Keratinocyte (primary cell): Measurements from ENCODE around the gene KCNJ6. TPM values are rescaled to one million over a fixed set of nuclear protein-coding genes. Genes with fewer than 3 reads are reported as not detected.

Source experiments
- DNase-seq: peaks from one replicate; pipeline ENCODE4 v3.0.0-alpha.2; 2011; ENCODE audit warnings: low read depth, missing footprints, low spot score
- FAIRE-seq: peaks from 2 replicates; lab custom pipeline; 2011; peaks lifted over from hg19 to GRCh38; lab: Jason Lieb, UNC
- H2AFZ ChIP-seq: 2 replicates; pipeline ENCODE4 v1.6.0; 2012; ENCODE audit warnings: low read length, control low read depth, inconsistent platforms; ENCODE audit not compliant: control insufficient read depth
- H3K27ac ChIP-seq: 2 replicates; pipeline ENCODE4 v1.5.1; 2011; ENCODE audit warnings: low read length; ENCODE audit not compliant: control insufficient read depth, insufficient read depth
- H3K27me3 ChIP-seq: 3 replicates; pipeline ENCODE4 v1.6.0; 2011; ENCODE audit warnings: low read length; ENCODE audit not compliant: control insufficient read depth, insufficient read depth; ENCODE audit errors: extremely low read depth
- H3K36me3 ChIP-seq, 2 experiments: 2 replicates in 1 of 2; 3 replicates in 1 of 2; pipeline ENCODE4 v1.5.1; 2011; ENCODE audit warnings: low read length in 2 of 2, mild to moderate bottlenecking in 1 of 2; ENCODE audit not compliant: control insufficient read depth in 2 of 2, insufficient read depth in 2 of 2; ENCODE audit errors: extremely low read depth in 1 of 2
- H3K4me1 ChIP-seq: 3 replicates; pipeline ENCODE4 v1.5.1; 2011; ENCODE audit warnings: low read length; ENCODE audit not compliant: control insufficient read depth, insufficient read depth; ENCODE audit errors: extremely low read depth
- H3K4me2 ChIP-seq: 3 replicates; pipeline ENCODE4 v1.6.0; 2011; ENCODE audit warnings: low read depth, low read length; ENCODE audit not compliant: control insufficient read depth, insufficient read depth; ENCODE audit errors: extremely low read depth
- H3K4me3 ChIP-seq, 3 experiments: fragments of 200-600 bp in 1 of 3; sonication (generic) in 1 of 3; 2 replicates in 2 of 3; 3 replicates in 1 of 3; pipeline ENCODE4 v1.5.1; 2011 to 2016; ENCODE audit warnings: low read length in 3 of 3, mild to moderate bottlenecking in 3 of 3, control low read depth in 2 of 3, inconsistent platforms in 1 of 3, low read depth in 1 of 3, mixed read lengths in 1 of 3, mixed run types in 1 of 3, moderate library complexity in 1 of 3; ENCODE audit not compliant: control insufficient read depth in 2 of 3, insufficient read depth in 2 of 3; ENCODE audit errors: extremely low read depth in 1 of 3
- H3K79me2 ChIP-seq: 2 replicates; pipeline ENCODE4 v1.6.0; 2012; ENCODE audit warnings: low read length; ENCODE audit not compliant: control insufficient read depth, insufficient read depth
- H3K9ac ChIP-seq: 3 replicates; pipeline ENCODE4 v1.6.0; 2011; ENCODE audit warnings: low read length; ENCODE audit not compliant: control insufficient read depth, insufficient read depth; ENCODE audit errors: extremely low read depth
- H3K9me1 ChIP-seq: 3 replicates; pipeline ENCODE4 v1.6.0; 2011; ENCODE audit warnings: low read length; ENCODE audit not compliant: control insufficient read depth, insufficient read depth; ENCODE audit errors: extremely low read depth
- H3K9me3 ChIP-seq: 2 replicates; pipeline ENCODE4 v1.5.1; 2012; ENCODE audit warnings: low read depth, low read length; ENCODE audit not compliant: control insufficient read depth
- H4K20me1 ChIP-seq: 3 replicates; pipeline ENCODE4 v1.6.0; 2011; ENCODE audit warnings: low read length; ENCODE audit not compliant: control insufficient read depth, insufficient read depth; ENCODE audit errors: extremely low read depth
- CTCF ChIP-seq, 3 experiments: IDR thresholded peaks in 1 of 3; conservative IDR thresholded peaks in 1 of 3; optimal IDR thresholded peaks in 1 of 3; 2 replicates in 2 of 3; 3 replicates in 1 of 3; pipeline versions ENCODE3 to v1.5.1; 2011; ENCODE audit warnings: low read length in 3 of 3, mild to moderate bottlenecking in 3 of 3, moderate library complexity in 2 of 3, control low read depth in 1 of 3, inconsistent platforms in 1 of 3; ENCODE audit not compliant: insufficient read depth in 2 of 3; ENCODE audit errors: extremely low read depth in 1 of 3
- EZH2 ChIP-seq: IDR thresholded peaks from one replicate; pipeline ENCODE4 v1.6.1; 2012; ENCODE audit warnings: inconsistent platforms, mild to moderate bottlenecking, low read length, moderate library complexity
- dilution Hi-C: fragments of 300-500 bp; cut with MboI; formaldehyde crosslinking; loops from one replicate; pipeline ENCODE4 v1.7.0; 2020; ENCODE audit warnings: low sequenced_read_pairs; ENCODE audit not compliant: extremely low pct_ligation_motif_present
- polyA plus RNA-seq, 5 experiments: library from polyadenylated mRNA; depleted of rRNA in 3 of 5; stranded (reverse) in 3 of 5; stranded (forward) in 1 of 5; unstranded in 1 of 5; fragments of >200 nt; gene quantifications; 1 replicate in 1 of 5; 2 replicates in 3 of 5; 3 replicates in 1 of 5; pipeline versions ENCODE4 v1.2.1 to v1.2.3, GENCODE V29; 2011 to 2012; ENCODE audit warnings: missing spikeins in 2 of 5, low read depth in 1 of 5, low replicate concordance in 1 of 5

Gene KCNJ6
- polyA plus RNA-seq, 1 donor (not counting 4 experiments of a cell fraction or from before 2014, with no cell fraction given) = not detected

GRCh38 chr21:37940691-37941090 lies 24.4 kb upstream of the KCNJ6 start:
- Histone ChIP-seq H3K27ac (no peak overlapping the region), H3K4me2 (no peak overlapping the region), H3K4me3 (no peak overlapping the region), H3K9me3 (no peaks in the 10 kb centered on the region), H4K20me1 (no peaks in the 10 kb centered on the region), H3K79me2 (no peaks in the 10 kb centered on the region), H3K27me3 (no peaks in the 10 kb centered on the region), H3K9me1 (no peaks in the 10 kb centered on the region), H3K9ac (no peak overlapping the region), H3K4me1 (no peaks in the 10 kb centered on the region), H3K36me3 (no peaks in the 10 kb centered on the region), H2AFZ (no peak overlapping the region)
- no peak for FAIRE-seq
- dilution Hi-C loops = no loop called here
- DNase-seq = no peak
- no peak for TF ChIP-seq EZH2

GRCh38 chr21:37939838-37940237 lies 23.6 kb upstream of the KCNJ6 start:
- DNase-seq = no peak
- no peak for TF ChIP-seq EZH2
- no peak for TF ChIP-seq CTCF (optimal IDR thresholded peaks at IDR 0.05 in 1 of 3, IDR thresholded peaks at IDR 0.05 in 1 of 3, conservative IDR thresholded peaks at IDR 0.05 in 1 of 3; ENCODE audit: extremely low read depth in 1 of 3, insufficient read depth in 2 of 3, low read length in 3 of 3)
- Histone ChIP-seq H3K4me3 (no peak overlapping the region), H2AFZ (no peak overlapping the region), H3K9ac (no peak overlapping the region), H3K9me3 (no peaks in the 10 kb centered on the region), H3K27me3 (no peaks in the 10 kb centered on the region), H4K20me1 (no peaks in the 10 kb centered on the region), H3K4me2 (no peak overlapping the region), H3K9me1 (no peaks in the 10 kb centered on the region), H3K27ac (no peak overlapping the region), H3K36me3 (no peaks in the 10 kb centered on the region), H3K4me1 (no peaks in the 10 kb centered on the region), H3K79me2 (no peaks in the 10 kb centered on the region)
- dilution Hi-C loops = no loop called here
- FAIRE-seq = no peak

GRCh38 chr21:37939251-37939650 lies 23.0 kb upstream of the KCNJ6 start:
- DNase-seq = peak; percentile 4
- dilution Hi-C loops = no loop called here

More at GRCh38 chr21:37939251-37939650, 23.0 kb upstream of the KCNJ6 start:
- no peaks in the 10 kb centered on the region for H4K20me1 ChIP-seq
- TF ChIP-seq CTCF (optimal IDR thresholded peaks at IDR 0.05 in 1 of 3, IDR thresholded peaks at IDR 0.05 in 1 of 3, conservative IDR thresholded peaks at IDR 0.05 in 1 of 3; ENCODE audit: extremely low read depth in 1 of 3, insufficient read depth in 2 of 3, low read length in 3 of 3) (no peak), EZH2 (no peak)
- H2AFZ ChIP-seq = no peak overlapping the region
- H3K79me2 ChIP-seq = no peaks in the 10 kb centered on the region
- FAIRE-seq = no peak
- no peaks in the 10 kb centered on the region for H3K27me3 ChIP-seq
- H3K9me1 ChIP-seq = no peaks in the 10 kb centered on the region
- no peak overlapping the region for H3K9ac ChIP-seq
- H3K9me3 ChIP-seq = no peaks in the 10 kb centered on the region
- no peaks in the 10 kb centered on the region for H3K4me1 ChIP-seq
- no peak overlapping the region for H3K4me3 ChIP-seq
- no peaks in the 10 kb centered on the region for H3K36me3 ChIP-seq
- no peak overlapping the region for H3K27ac ChIP-seq
- H3K4me2 ChIP-seq = no peak overlapping the region
